ENCODE data around the gene FFAR2.
"Not testable (repeated sequence)": the region's sequence is repeated elsewhere in the genome, so short reads cannot be mapped to it uniquely, and the experiment has no call there.

Gene FFAR2

GRCh38 chr19:35447606-35448469 is at the start of gene FFAR2:
FFAR2 (plus strand) TSS chr19:35448257; CDS start chr19:35449715, 1,458 bp downstream.
- no peak for DNase-seq (ENCODE audit: low read depth)

- no peak for DNase-seq (ENCODE audit: low read depth)
These were observed 49.5 kb upstream of the FFAR2 start for GRCh38 chr19:35398570-35398969.

DNA sequence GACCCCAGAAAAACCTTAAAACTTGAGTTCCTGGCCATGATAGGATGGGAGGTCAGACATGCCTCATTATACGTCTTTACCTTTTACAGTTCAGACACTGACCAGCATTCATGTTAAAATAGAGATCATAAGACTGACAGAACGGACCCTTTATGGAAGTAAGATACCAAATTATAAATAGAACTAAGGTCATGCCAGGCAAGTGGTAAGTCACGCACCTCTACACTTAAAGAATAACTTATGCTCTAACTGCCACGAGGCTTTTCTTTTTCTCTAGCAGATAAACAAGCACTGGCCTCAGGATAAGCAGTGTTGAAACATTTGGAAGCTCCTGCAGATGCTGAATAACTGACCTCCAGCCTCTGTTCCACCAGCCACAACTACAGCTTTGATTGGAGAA is 48.8 kb upstream of the FFAR2 start:
- no peak for DNase-seq (ENCODE audit: low read depth)

DNA sequence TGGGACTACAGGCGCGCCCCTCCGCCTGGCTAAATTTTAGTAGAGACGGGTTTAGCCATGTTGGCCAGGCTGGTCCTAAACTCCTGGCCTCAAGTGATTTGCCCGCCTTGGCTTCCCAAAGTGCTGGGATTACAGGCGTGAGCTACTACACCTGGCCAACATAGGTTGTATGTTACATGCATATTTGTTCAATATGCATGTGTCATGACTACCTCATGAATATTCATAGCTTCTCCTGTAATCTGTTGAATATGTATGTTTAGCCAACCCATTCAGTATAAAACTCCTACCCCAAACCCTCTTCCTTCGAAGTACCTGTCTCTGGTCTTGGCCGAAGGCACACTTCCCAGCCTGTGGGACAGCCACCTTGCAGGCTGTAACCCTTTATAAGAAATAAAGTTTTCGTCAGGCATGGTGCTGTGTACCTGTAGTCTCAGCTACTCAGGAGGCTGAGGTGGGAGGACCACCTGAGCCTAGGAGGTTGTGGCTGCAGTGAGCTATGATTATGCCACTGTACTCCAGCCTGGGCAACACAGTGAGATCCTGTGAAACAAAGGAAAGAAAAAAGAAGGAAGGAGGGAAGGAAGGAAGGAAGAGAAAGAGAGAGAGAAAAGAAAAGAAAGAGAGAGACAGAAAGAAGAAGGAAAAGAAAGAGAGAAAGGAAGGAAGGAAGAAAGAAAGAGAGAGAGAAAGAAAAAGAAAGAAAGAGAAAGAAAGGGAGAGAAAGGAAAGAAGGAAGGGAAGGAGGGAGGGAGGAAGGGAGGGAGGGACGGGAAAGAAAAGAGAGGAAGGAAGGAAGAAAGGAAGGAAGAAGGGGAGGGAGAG is 47.9 kb upstream of the FFAR2 start:
- DNase-seq (ENCODE audit: low read depth): no peak

DNA sequence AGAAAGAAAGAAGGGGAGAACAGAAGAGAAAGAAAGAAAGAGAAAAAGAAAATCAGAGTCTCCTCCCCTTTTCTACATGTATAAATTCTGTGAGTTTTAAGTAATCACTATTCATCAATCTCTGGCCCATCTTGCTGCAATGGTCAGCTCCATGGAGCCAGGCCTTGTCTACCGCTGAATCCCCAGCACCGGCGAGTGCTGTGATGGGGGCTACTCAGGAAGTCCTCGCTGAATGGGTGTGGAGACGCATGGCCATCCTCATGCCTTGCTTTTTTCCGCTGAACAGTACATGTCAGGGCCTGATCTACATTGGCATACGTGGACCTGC is 47.3 kb upstream of the FFAR2 start:
- no peak for DNase-seq (ENCODE audit: low read depth)

DNA sequence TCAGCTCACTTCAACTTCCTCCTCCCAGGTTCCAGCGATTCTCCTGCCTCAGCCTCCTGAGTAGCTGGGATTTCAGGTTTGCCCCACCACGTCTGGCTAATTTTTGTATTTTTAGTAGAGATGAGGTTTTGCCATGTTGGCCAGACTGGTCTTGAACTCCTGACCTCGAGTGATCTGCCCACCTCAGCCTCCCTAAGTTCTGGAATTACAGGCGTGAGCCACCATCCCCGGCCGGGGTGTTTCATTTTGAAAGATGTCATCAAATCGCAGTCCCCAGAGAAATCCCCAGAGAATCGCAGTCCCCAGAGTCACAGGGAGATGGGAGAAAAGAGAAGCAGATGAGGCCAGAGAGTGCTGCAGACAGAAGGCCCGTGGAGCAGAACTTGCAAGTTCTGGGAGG is 46.6 kb upstream of the FFAR2 start:
- not testable (repeated sequence) for DNase-seq (ENCODE audit: low read depth)

DNA sequence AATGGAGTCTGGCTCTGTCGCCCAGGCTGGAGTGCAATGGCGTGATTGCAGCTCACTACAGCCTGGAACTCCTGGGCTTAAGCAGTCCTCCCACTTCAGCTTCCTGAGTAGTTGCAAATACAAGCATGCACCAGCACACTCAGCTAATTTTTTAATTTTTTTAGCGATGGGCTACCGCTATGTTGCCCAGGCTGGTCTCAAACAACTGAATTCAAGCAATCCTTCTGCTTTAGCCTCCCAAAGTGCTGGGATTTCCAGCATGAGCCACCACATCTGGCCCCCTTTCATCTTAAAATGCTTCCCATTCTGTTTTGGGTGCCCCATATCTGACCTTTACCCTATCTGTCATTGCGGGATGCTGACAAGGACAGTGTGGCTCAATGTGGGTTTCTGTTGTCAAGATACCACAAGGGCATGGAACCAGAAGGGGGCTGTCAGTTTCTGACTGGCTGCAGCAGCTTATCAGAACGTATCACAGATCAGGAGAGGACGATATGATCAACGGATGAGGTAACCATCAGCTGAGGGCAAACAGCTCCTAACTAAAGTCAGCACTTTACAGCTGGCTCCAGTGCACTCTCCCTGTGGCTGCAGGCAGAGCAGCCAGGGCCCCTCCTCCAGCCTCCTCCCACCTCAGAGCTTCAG is 44.8 kb upstream of the FFAR2 start:
- DNase-seq (ENCODE audit: low read depth): no peak

GRCh38 chr19:35404879-35405622 is 43.0 kb upstream of the FFAR2 start:
- DNase-seq (ENCODE audit: low read depth): peak; percentile 33

GRCh38 chr19:35407619-35408018 is 40.4 kb upstream of the FFAR2 start:
- DNase-seq (ENCODE audit: low read depth): no peak

DNA sequence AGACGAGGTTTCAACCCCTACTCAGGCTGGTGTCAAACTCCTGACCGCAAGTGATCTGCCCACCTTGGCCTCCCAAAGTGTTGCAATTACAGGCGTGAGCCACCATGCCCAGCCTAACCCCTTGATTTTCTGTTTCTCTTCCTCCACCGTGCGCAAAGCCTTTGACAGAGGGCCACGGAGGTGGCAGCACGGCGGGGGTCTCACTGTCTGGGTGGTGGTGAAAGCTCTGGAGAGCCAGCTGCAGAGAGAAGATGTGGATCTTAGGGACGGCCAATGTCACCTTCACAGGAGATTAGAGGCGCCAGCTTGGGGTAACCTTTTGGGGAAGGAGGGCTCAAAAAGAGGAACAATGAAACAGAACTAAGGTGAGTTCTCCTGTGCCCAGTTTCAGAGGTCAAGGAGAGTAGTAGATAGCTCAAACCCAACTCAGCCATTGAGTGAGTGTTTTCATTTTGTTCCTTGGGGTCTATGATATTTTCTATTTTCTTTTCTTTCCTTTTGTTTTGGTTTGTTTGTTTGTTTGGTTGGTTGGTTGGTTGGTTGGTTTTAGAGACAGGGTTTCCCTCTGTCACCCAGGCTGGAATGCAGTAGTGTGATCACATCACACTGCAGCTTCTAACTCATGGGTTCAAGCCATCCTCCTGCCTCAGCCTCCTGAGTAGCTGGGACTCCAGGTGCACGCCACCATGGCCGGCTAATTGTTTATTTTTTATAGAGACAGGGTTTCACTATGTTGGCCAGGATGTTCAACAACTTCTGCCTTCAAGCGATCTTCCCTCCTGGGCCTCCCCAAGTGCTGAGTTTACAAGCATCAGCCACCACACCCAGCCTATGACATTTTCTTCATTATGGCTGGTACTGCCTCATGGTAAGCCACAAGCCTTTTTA is 39.5 kb upstream of the FFAR2 start:
- DNase-seq (ENCODE audit: low read depth): no peak

DNA sequence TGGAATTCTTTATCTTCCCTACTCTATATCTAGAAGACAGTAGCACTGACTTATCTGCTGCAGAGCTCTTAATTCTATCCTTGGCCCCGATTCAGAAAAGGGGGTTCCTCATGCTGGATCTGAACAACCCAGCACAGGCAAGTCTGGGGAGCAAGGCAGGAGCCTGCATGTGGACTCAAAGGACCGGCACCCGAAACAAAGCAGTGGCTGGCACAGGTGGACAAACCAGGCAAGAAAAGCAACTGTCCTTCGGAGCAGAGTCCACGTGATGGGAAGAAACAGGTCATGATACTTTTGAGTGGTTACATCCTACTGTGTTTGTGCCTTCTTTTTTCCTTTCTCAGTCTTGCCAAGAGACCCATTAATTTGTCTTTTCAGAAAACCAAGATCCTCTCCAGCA is 38.9 kb upstream of the FFAR2 start:
- no peak for DNase-seq (ENCODE audit: low read depth)

GRCh38 chr19:35410487-35410886 is 37.6 kb upstream of the FFAR2 start:
- no peak for DNase-seq (ENCODE audit: low read depth)

DNA sequence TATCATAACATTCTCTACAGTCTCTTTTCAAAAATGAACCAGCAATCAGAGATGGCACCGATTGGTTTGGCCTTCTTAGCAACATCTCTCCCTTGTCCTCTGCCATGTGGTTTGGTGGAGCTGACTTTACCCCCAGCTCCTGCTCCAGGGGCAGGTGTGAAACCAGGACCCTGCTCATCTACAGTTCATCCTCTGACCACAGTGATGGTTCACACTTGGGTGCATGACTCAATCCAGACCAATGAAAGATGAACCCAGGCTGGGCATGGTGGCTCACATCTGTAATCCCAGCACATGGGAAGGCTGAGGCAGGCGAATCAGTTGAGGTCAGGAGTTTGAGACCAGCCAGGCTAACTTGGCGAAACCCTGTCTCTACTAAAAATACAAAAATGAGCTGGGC is 33.6 kb upstream of the FFAR2 start:
- no peak for DNase-seq (ENCODE audit: low read depth)

DNA sequence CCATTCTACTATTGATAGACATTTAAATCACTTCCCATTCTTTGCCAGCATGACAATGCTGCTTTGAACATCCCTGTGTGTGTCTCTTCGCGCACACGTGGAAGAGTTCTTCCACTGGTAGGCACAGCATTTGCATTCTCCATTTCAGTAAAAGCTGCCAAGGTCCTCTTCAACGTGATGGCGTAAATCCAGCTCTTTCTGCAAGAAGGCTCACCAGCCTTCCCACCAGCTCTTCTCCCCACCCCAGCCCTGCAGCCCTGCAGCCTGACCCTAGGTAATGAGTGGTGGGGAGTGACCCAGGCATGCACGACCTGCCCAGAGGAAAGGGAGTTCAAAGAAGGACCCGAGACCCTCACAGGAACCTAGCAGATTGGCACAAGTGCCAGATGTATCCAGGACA is 31.7 kb upstream of the FFAR2 start:
- DNase-seq (ENCODE audit: low read depth): no peak

DNA sequence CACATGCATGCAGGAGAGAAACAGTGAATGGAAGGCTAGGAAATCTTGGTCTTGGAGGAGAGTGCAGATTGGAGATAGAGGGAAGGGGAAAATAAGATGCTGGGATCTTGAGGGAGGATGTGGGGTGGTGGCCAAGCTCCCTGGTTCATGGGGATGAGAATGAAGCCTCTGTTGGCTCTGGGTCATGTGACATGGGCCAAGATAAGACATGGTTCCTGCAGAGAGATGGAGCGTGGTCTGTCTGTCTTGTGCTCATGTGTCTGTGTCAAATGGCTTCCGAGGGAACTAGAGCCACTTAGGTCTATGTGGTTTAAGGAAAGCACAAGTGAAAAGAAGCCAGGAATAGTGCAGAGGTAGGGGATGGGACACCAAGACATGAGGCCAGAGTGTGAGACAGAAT is 30.8 kb upstream of the FFAR2 start:
- DNase-seq (ENCODE audit: low read depth): no peak

GRCh38 chr19:35417713-35418534 is 30.1 kb upstream of the FFAR2 start:
- no peak for DNase-seq (ENCODE audit: low read depth)

DNA sequence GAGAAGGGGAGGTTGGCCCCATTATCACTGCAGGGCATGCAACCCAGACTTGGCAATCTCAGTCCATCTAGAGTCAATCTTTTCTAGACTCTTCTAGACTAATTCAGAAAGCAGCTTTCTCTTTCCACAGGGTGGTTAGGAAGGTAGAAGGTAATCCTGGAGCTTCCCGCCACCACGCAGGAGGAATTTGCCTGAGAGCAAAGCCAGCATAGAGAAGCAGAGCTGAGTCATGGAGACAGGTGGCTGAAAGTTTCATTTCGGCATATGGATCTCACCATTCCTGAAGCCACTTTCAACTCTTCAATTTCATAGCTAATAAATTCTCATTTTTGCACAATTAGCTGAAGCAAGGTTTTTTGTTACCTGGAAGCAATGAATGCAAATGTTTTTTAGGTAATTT is 29.0 kb upstream of the FFAR2 start:
- DNase-seq (ENCODE audit: low read depth): no peak

DNA sequence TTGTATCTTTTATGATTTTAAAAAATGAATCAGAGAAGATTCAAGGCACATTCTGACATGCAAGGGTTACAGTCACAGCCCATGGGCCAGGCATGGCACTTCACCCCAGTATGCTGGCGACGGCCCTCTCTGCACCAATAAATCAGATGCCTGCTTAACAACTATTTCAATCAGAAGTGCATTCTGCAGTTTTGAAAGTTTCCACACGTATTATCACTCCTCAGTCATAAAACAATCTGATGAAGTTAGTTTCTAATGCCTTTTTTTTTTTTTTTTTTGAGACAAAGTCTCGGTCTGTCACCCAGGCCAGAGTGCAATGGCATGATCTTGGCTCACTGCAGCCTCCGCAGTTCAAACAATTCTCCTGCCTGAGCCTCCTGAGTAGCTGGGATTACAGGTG is 28.3 kb upstream of the FFAR2 start:
- no peak for DNase-seq (ENCODE audit: low read depth)

DNA sequence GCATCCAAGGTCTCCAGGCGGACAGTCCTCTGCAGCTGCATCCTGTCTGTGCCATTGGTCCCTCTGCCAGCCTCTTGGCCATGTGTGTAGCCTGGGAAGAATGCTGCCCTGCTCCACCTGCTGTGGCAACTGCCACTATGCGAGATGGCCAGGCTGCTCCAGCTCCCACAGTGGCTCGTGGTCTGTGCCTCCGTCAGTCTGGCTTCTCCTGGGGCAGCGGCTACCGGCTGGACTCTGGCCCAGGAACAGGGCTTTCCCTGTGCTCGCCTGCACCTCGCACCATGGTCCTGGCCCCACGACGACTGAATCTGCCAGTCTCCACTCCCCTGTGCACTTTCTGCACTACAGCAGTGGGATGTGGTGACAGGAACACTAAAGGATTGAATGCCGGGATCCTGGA is 26.7 kb upstream of the FFAR2 start:
- DNase-seq (ENCODE audit: low read depth): no peak

- not testable (repeated sequence) for DNase-seq (ENCODE audit: low read depth)
These were observed 24.7 kb upstream of the FFAR2 start for GRCh38 chr19:35423406-35423805.
